GM10248 (cell line): ENCODE data around the gene TBC1D9.

Source experiments
- CTCF ChIA-PET: fragments of 300-600 bp; sonication (Branson Sonifier 250); formaldehyde crosslinking; extraction: SDS; loops from one replicate; lab custom pipeline; 2021; ENCODE audit warnings: antibody characterized with exemption; lab: Yijun Ruan, JAX
- POLR2A ChIA-PET: fragments of 350-650 bp; sonication (Branson Sonifier 250); formaldehyde crosslinking; extraction: SDS; loops from one replicate; lab custom pipeline; 2020; ENCODE audit warnings: antibody characterized with exemption; lab: Yijun Ruan, JAX
- DNase-seq: peaks from one replicate; pipeline ENCODE4 v3.0.0; 2012; ENCODE audit errors: extremely low spot score
- CTCF ChIP-seq: IDR thresholded peaks from 2 replicates; pipeline ENCODE4 v1.5.1; 2012; ENCODE audit warnings: mild to moderate bottlenecking, low read depth; ENCODE audit errors: extremely low read depth, missing control alignments, control extremely low read depth

Gene TBC1D9

GRCh38 chr4:140686796-140687195 lies 69.4 kb downstream of the TBC1D9 start:
- DNase-seq: no peak
- ChIA-PET POLR2A (no interaction called here), CTCF (interaction anchor here (1.2 kb wide), 1 partner anchor 14 kb away, joined by 3 read pairs; no protein-coding TSS in a partner anchor)
- TF ChIP-seq CTCF: no peak

GRCh38 chr4:140684314-140684713 lies 71.9 kb downstream of the TBC1D9 start:
- DNase-seq: no peak
- ChIA-PET POLR2A (no interaction called here), CTCF (no interaction called here)
- no peak for TF ChIP-seq CTCF

GRCh38 chr4:140681201-140681600 lies 75.0 kb downstream of the TBC1D9 start:
- POLR2A ChIA-PET: no interaction called here
- DNase-seq: no peak
- TF ChIP-seq CTCF: no peak
- CTCF ChIA-PET: no interaction called here

GRCh38 chr4:140680686-140681085 lies 75.5 kb downstream of the TBC1D9 start:
- POLR2A ChIA-PET: no interaction called here
- no peak for TF ChIP-seq CTCF
- no peak for DNase-seq
- CTCF ChIA-PET: no interaction called here

- ChIA-PET CTCF (no interaction called here), POLR2A (no interaction called here)
- no peak for TF ChIP-seq CTCF
- DNase-seq: no peak
Measured at GRCh38 chr4:140679576-140679975, 76.6 kb downstream of the TBC1D9 start.

- no peak for DNase-seq
- ChIA-PET POLR2A (no interaction called here), CTCF (no interaction called here)
- TF ChIP-seq CTCF: no peak
Measured at GRCh38 chr4:140675599-140676231, 80.5 kb downstream of the TBC1D9 start.
